CD4-positive, CD25-positive, alpha-beta regulatory T cell (primary cell): ENCODE measurements around the gene SLC37A2. TPM values are rescaled to one million over a fixed set of nuclear protein-coding genes. Genes with fewer than 3 reads are reported as not detected.
A peak's percentile ranks its signal among the peaks of the same experiment; 100 is the strongest.

Source experiments
- ATAC-seq, 2 donors: fragments of 150-1000 bp; cut with Tn5 transposase; one replicate each; pipeline ENCODE4 v1.10.0; 2021; ENCODE audit warnings: low read depth in 2 of 2, moderate number of reproducible peaks in 2 of 2, moderate library complexity in 1 of 2
- DNase-seq, 3 donors: peaks; one replicate each; pipeline versions ENCODE4 v3.0.0 to v3.0.0-alpha.2; 2012 to 2022; ENCODE audit warnings: mixed read lengths in 1 of 3
- H3K27ac ChIP-seq: one replicate; pipeline ENCODE4 v1.7.0; 2013; ENCODE audit warnings: mild to moderate bottlenecking, low read length; ENCODE audit not compliant: insufficient read depth, poor library complexity, severe bottlenecking
- H3K27me3 ChIP-seq: one replicate; pipeline ENCODE4 v1.7.0; 2013; ENCODE audit warnings: low read length; ENCODE audit not compliant: control insufficient read depth, insufficient read depth
- H3K36me3 ChIP-seq: one replicate; pipeline ENCODE4 v1.7.0; 2013; ENCODE audit warnings: mild to moderate bottlenecking, low read length, moderate library complexity; ENCODE audit not compliant: control insufficient read depth, insufficient read depth
- H3K4me1 ChIP-seq: 2 replicates; pipeline ENCODE4 v1.7.0; 2013; ENCODE audit warnings: mild to moderate bottlenecking, low read length; ENCODE audit not compliant: insufficient read depth, control insufficient read depth, poor library complexity, severe bottlenecking
- H3K4me3 ChIP-seq: one replicate; pipeline ENCODE4 v1.7.0; 2013; ENCODE audit warnings: low read depth, mild to moderate bottlenecking, low read length, moderate library complexity
- H3K9me3 ChIP-seq, 2 experiments: 1 replicate in 1 of 2; 2 replicates in 1 of 2; pipeline ENCODE4 v1.7.0; 2013; ENCODE audit warnings: low read length in 2 of 2, mild to moderate bottlenecking in 1 of 2, moderate library complexity in 1 of 2; ENCODE audit not compliant: control insufficient read depth in 2 of 2
- H3K27ac Mint-ChIP-seq, 3 donors: one replicate each; pipeline ENCODE4 v1.8.0; 2020 to 2022; ENCODE audit warnings: mild to moderate bottlenecking in 3 of 3, mixed read lengths in 3 of 3, moderate library complexity in 2 of 3
- H3K27me3 Mint-ChIP-seq: one replicate; pipeline ENCODE4 v1.8.0; 2022; ENCODE audit warnings: mild to moderate bottlenecking, mixed read lengths
- H3K36me3 Mint-ChIP-seq: one replicate; pipeline ENCODE4 v1.8.0; 2020; ENCODE audit warnings: mixed read lengths
- H3K4me1 Mint-ChIP-seq, 4 donors: one replicate each; pipeline ENCODE4 v1.8.0; 2020 to 2022; ENCODE audit warnings: mixed read lengths in 4 of 4, mild to moderate bottlenecking in 1 of 4
- H3K4me3 Mint-ChIP-seq, 4 donors: one replicate each; pipeline ENCODE4 v1.8.0; 2020 to 2022; ENCODE audit warnings: mild to moderate bottlenecking in 4 of 4, mixed read lengths in 4 of 4, moderate library complexity in 3 of 4
- H3K9me3 Mint-ChIP-seq, 7 donors: one replicate each; pipeline ENCODE4 v1.8.0; 2020 to 2022; ENCODE audit warnings: mixed read lengths in 7 of 7, mild to moderate bottlenecking in 3 of 7, moderate library complexity in 2 of 7
- polyA plus RNA-seq, 4 donors: library from polyadenylated mRNA; unstranded; fragments of 300-500 nt; fragmentation: Illumina TruSeq; gene quantifications; one replicate each; pipeline ENCODE4 v1.2.3, GENCODE V29; 2021
- total RNA-seq: library from RNA; stranded (reverse); gene quantifications from one replicate; pipeline ENCODE4 v1.2.3, GENCODE V29; 2022

The SLC37A2 gene
- total and polyA plus RNA-seq, 5 donors from 2014 or later, result 0.17 to 0.41 (median 0.24) TPM; not detected in 2

DNA sequence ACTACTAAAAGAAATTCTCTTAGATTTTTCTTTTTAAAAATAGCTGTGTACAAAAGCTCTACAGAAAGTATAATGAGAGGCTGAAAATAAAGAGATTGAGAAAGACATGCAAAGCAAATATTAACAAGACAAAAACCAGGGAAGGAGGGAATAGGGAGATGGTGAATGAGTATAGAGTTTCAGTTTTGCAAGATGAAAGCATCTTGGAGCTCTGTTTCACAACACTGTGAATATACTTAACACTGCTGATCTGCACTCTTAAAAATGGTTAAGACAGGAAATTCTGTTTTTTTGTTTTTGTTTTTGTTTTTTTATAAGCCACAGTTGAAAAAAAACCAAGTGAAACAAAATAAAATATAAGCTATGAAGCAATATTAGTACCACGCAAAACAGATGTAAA is 42.8 kb downstream of the SLC37A2 start:
- no peaks in the 10 kb centered on the region for H3K27me3 Mint-ChIP-seq
- Histone ChIP-seq H3K27me3 (no peaks in the 10 kb centered on the region), H3K4me1 (peaks cover 9% of the 10 kb centered on the region), H3K36me3 (peaks cover 8% of the 10 kb centered on the region), H3K9me3 (no peaks in the 10 kb centered on the region), H3K4me3 (no peak overlapping the region), H3K27ac (no peak overlapping the region)
- DNase-seq (no peak), ATAC-seq (no peak)
- peaks cover 15% of the 10 kb centered on the region for H3K36me3 Mint-ChIP-seq
- peaks cover 11 to 28% (median 23%) of the 10 kb centered on the region in 4 donors for H3K4me1 Mint-ChIP-seq
- H3K4me3 Mint-ChIP-seq, result peak overlapping the region in 1 of 4 donors; percentile 21
- no peak overlapping the region for H3K27ac Mint-ChIP-seq
- no peaks in the 10 kb centered on the region for H3K9me3 Mint-ChIP-seq

DNA sequence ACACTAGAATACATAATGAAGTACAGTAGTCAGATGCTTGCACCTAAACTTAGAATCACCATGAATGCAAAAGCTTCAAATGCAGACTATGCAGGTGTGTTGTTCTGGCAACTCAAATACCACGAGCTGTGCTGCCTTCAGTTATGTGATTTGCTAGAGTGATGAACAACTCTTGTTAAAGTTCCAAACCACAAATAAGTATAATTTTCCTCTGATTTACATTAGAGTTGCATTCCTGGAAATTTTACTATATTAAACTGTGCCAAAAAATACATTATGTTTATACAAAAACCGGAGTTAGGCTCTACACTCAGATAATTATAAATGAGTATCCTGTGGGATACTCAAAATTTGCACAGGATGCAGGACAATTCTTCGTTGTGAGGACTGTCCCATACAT is 45.4 kb downstream of the SLC37A2 start:
- Mint-ChIP-seq H3K4me1 (peaks cover 20 to 36% (median 29%) of the 10 kb centered on the region in 4 donors), H3K36me3 (peaks cover 8% of the 10 kb centered on the region), H3K4me3 (peak overlapping the region in 1 of 4 donors; percentile 8), H3K27ac (no peak overlapping the region), H3K9me3 (peaks cover 0 to 5% (median 0%) of the 10 kb centered on the region in 7 donors), H3K27me3 (no peaks in the 10 kb centered on the region)
- Histone ChIP-seq H3K9me3 (no peaks in the 10 kb centered on the region), H3K27me3 (no peaks in the 10 kb centered on the region), H3K4me3 (no peak overlapping the region), H3K4me1 (peaks cover 14% of the 10 kb centered on the region), H3K27ac (no peak overlapping the region), H3K36me3 (no peaks in the 10 kb centered on the region)
- DNase-seq (no peak), ATAC-seq (no peak)

DNA sequence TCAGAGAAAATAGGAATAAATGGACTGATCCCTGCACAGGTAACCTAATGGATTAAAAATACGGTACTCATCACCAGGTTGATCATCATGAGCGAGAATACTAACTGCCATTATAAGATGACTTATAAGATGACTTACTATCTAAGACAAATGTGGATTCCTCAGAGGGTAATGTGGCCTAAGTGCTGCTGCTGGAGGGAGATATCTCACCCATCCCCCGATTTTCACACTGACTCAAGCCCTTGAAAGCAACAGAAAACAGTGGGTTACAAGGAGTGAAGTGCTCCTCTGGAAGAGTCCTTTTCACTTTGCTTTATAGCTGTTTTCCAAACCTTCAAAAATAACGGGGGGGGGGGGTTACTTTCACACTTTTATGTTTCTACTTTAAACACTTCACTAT is 47.4 kb downstream of the SLC37A2 start:
- Mint-ChIP-seq H3K4me3 (peak overlapping the region; percentile 89 to 99 (median 96)), H3K27me3 (peaks cover 4% of the 10 kb centered on the region), H3K9me3 (peaks cover 0 to 5% (median 0%) of the 10 kb centered on the region in 7 donors), H3K4me1 (peaks cover 15 to 31% (median 25%) of the 10 kb centered on the region in 4 donors), H3K27ac (peak overlapping the region in 1 of 3 donors; percentile 94), H3K36me3 (peaks cover 4% of the 10 kb centered on the region)
- Histone ChIP-seq H3K9me3 (no peaks in the 10 kb centered on the region), H3K27ac (no peak overlapping the region), H3K36me3 (no peaks in the 10 kb centered on the region), H3K4me3 (peak overlapping the region; percentile 96), H3K27me3 (no peaks in the 10 kb centered on the region), H3K4me1 (peaks cover 14% of the 10 kb centered on the region)
- DNase-seq (peak in 1 of 3 donors; percentile 27), ATAC-seq (no peak)

DNA sequence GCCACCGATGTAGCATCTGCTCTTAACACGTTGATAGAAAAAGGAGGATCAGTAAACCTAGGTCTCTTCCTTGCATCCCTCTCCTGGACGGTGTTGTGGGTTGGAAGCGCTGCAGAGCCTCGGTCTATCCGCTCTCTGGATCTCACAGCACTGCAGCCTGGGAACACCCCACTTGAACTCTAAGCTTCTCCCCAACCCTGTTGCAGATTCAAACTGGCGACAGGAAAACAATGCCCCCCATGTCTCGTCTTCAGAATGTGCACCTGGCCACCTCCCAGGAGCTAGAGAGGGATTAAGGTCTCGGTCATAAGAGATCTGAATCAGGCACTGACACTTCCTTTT is 47.9 kb downstream of the SLC37A2 start:
- H3K27me3 ChIP-seq, result no peaks in the 10 kb centered on the region
- H3K27ac ChIP-seq, result peak overlapping the region; percentile 79
- Mint-ChIP-seq H3K27ac (peak overlapping the region; percentile 94 to 100 (median 96)), H3K9me3 (peaks cover 0 to 5% (median 0%) of the 10 kb centered on the region in 7 donors), H3K36me3 (peaks cover 4% of the 10 kb centered on the region), H3K27me3 (peaks cover 4% of the 10 kb centered on the region), H3K4me3 (peak overlapping the region; percentile 89 to 99 (median 96)), H3K4me1 (peaks cover 14 to 28% (median 21%) of the 10 kb centered on the region in 4 donors)
- DNase-seq (no peak), ATAC-seq (no peak)
- no peaks in the 10 kb centered on the region for H3K9me3 ChIP-seq
- peak overlapping the region; percentile 96 for H3K4me3 ChIP-seq
- peaks cover 14% of the 10 kb centered on the region for H3K4me1 ChIP-seq
- no peaks in the 10 kb centered on the region for H3K36me3 ChIP-seq

DNA sequence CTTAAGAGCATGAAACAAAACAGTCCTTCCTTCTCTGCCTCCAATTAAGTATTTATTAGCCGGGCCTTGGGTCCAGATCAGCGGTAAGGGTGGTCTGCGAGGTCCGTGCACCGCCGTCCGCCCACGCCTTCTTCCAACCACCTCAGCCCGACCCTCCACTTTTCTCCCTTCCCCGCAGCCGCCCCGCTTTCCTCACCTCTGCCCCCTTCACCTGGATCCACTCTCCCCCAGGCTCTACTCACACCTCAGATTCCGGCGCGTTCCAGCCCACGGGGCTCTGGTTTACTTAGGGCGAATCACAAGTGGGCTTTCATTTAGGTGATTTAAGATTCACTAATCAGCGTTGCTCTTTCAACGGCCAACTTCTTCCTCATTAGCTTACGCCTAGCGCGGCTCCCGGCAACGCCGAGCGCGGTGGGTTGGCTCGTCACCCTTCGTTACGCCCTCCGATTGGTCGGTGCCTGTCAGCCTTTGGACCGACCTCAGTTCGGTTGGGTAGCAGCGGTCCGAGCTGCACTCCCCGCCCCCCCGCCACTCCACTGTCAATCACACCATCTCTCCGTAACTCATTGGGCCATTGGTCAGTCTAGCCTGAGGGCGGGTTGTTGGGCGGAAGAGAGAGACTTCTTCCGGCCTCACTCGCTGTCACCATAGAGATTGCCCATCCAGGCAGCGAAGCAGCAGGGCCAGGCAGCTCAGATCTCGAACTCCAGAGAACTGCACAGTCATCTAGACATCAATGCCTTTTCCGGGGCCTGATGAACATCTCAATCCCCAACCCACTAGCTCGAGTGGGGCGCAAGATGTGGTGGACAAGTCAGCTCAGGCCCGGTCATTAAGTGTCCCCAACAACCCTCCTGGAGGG is 48.5 kb downstream of the SLC37A2 start, which contains the start of gene TMEM218:
Gene TMEM218, minus strand, starts transcription at position 284 of the 865 bp plus-strand sequence. CDS start 9,385 bp downstream, outside the sequence.
- peak; percentile 96 to 97 for ATAC-seq
- Histone ChIP-seq H3K27ac (peak within 1 kb of the TSS; percentile 79), H3K9me3 (no peaks in the 10 kb centered on the region), H3K4me3 (peak within 1 kb of the TSS; percentile 96), H3K27me3 (no peaks in the 10 kb centered on the region), H3K36me3 (no peaks in the 10 kb centered on the region), H3K4me1 (peaks cover 14% of the 10 kb centered on the region)
- DNase-seq, result peak; percentile 94 to 99 (median 96)
- H3K27me3 Mint-ChIP-seq, result peaks cover 6% of the 10 kb centered on the region
- H3K27ac Mint-ChIP-seq, result peak within 1 kb of the TSS; percentile 94 to 100 (median 96)
- peaks cover 4% of the 10 kb centered on the region for H3K36me3 Mint-ChIP-seq
- peak within 1 kb of the TSS; percentile 89 to 99 (median 96) for H3K4me3 Mint-ChIP-seq
- peaks cover 13 to 24% (median 17%) of the 10 kb centered on the region in 4 donors for H3K4me1 Mint-ChIP-seq
- peaks cover 0 to 5% (median 0%) of the 10 kb centered on the region in 7 donors for H3K9me3 Mint-ChIP-seq

DNA sequence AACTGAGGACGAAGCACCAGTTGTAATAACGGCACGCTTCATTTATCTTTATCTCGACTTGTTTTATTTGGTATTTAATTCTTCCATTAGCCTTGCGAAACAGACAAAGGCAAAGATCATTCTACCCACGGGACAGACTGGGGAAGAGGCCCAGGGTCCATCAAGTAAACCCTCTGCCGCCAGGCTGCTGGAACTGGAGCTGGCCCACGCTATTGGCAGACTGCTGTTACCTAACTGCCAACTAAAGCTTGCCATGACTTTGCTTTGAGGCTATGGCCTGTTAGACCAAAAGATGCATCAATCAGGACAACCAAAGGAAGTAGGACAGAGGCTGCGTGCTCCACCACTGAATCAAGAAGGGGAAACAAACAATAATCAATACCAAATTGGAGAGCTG is 49.1 kb downstream of the SLC37A2 start:
- Histone ChIP-seq H3K4me1 (peaks cover 14% of the 10 kb centered on the region), H3K36me3 (no peaks in the 10 kb centered on the region), H3K4me3 (peak overlapping the region; percentile 96), H3K27me3 (peaks cover 2% of the 10 kb centered on the region), H3K9me3 (no peaks in the 10 kb centered on the region), H3K27ac (peak overlapping the region; percentile 79)
- peaks cover 0 to 5% (median 0%) of the 10 kb centered on the region in 7 donors for H3K9me3 Mint-ChIP-seq
- H3K27me3 Mint-ChIP-seq, result peaks cover 13% of the 10 kb centered on the region
- DNase-seq (no peak), ATAC-seq (no peak)
- peaks cover 4% of the 10 kb centered on the region for H3K36me3 Mint-ChIP-seq
- H3K4me1 Mint-ChIP-seq, result peaks cover 11 to 24% (median 17%) of the 10 kb centered on the region in 4 donors
- peak overlapping the region; percentile 67 to 96 (median 94) for H3K27ac Mint-ChIP-seq
- H3K4me3 Mint-ChIP-seq, result peak overlapping the region; percentile 89 to 99 (median 96)

DNA sequence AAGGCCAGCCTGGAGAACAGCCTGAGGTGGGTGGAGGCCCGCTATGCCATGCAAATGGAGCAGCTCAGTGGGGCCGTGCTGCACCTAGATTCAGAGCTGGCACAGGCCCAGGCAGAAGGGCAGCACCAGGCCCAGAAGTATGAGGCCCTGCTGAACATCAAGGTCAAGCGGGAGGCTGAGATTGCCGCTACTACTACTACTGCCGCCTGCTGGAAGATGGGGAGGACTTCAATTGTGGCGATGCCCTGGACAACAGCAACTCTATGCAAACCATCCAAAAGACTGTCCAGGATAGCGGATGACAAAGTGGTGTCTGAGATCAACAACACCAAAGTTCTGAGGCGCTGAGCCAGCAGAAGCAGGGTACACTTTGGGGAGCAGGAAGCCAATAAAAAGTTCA is 51.4 kb downstream of the SLC37A2 start:
- peaks cover 0 to 5% (median 0%) of the 10 kb centered on the region in 7 donors for H3K9me3 Mint-ChIP-seq
- no peak overlapping the region for H3K27ac Mint-ChIP-seq
- peaks cover 31% of the 10 kb centered on the region for H3K27me3 Mint-ChIP-seq
- Histone ChIP-seq H3K4me1 (peaks cover 14% of the 10 kb centered on the region), H3K27ac (no peak overlapping the region), H3K9me3 (no peaks in the 10 kb centered on the region), H3K27me3 (peaks cover 12% of the 10 kb centered on the region), H3K36me3 (no peaks in the 10 kb centered on the region), H3K4me3 (no peak overlapping the region)
- peaks cover 8 to 22% (median 17%) of the 10 kb centered on the region in 4 donors for H3K4me1 Mint-ChIP-seq
- H3K36me3 Mint-ChIP-seq, result peaks cover 4% of the 10 kb centered on the region
- DNase-seq (peak in 1 of 3 donors; percentile 19), ATAC-seq (no peak)
- peak overlapping the region in 1 of 4 donors; percentile 13 for H3K4me3 Mint-ChIP-seq
